MM.1S (cell line): ENCODE measurements around the gene RPL34.

Experiments
- DNase-seq: peaks from one replicate; pipeline ENCODE4 v3.0.0-alpha.2; 2015
- H2AFZ ChIP-seq: fragments of 300-600 bp; sonication (generic); 2 replicates; pipeline ENCODE4 v1.6.0; 2016; ENCODE audit warnings: antibody characterized with exemption, low read length
- H3F3A ChIP-seq: fragments of 300-600 bp; sonication (generic); 2 replicates; pipeline ENCODE4 v1.6.1; 2016; ENCODE audit warnings: mild to moderate bottlenecking, antibody characterized with exemption, low read length, moderate library complexity, mixed read lengths; ENCODE audit not compliant: insufficient read depth
- H3K27ac ChIP-seq: fragments of 300-600 bp; sonication (generic); 2 replicates; pipeline ENCODE4 v1.5.1; 2016; ENCODE audit warnings: mild to moderate bottlenecking, low read length
- H3K27me3 ChIP-seq: fragments of 300-600 bp; sonication (generic); replicated peaks from 2 replicates; pipeline ENCODE4 v1.6.0; 2016; ENCODE audit warnings: low read length; ENCODE audit not compliant: insufficient read depth
- H3K36me3 ChIP-seq: fragments of 300-600 bp; sonication (generic); replicated peaks from 2 replicates; pipeline ENCODE4 v1.6.1; 2016; ENCODE audit warnings: mild to moderate bottlenecking, low read length, mixed read lengths; ENCODE audit not compliant: insufficient read depth
- H3K4me1 ChIP-seq: fragments of 300-600 bp; sonication (generic); 2 replicates; pipeline ENCODE4 v1.6.1; 2016; ENCODE audit warnings: low read length, mixed read lengths
- H3K4me2 ChIP-seq: fragments of 300-600 bp; sonication (generic); 2 replicates; pipeline ENCODE4 v1.6.0; 2016; ENCODE audit warnings: low read depth, low read length
- H3K4me3 ChIP-seq: fragments of 300-600 bp; sonication (generic); 2 replicates; pipeline ENCODE4 v1.5.1; 2016; ENCODE audit warnings: low read length, mixed read lengths
- H3K79me2 ChIP-seq: fragments of 300-600 bp; sonication (generic); 2 replicates; pipeline ENCODE4 v1.6.1; 2016; ENCODE audit warnings: mixed run types, low read length, mixed read lengths
- H3K9ac ChIP-seq: fragments of 300-600 bp; sonication (generic); 2 replicates; pipeline ENCODE4 v1.6.1; 2016; ENCODE audit warnings: low read length, mixed read lengths
- H3K9me2 ChIP-seq: fragments of 300-600 bp; sonication (generic); replicated peaks from 2 replicates; pipeline ENCODE4 v1.6.1; 2016; ENCODE audit warnings: mild to moderate bottlenecking, low read length, mixed read lengths; ENCODE audit not compliant: insufficient read depth
- H3K9me3 ChIP-seq: fragments of 300-600 bp; sonication (generic); replicated peaks from 2 replicates; pipeline ENCODE4 v1.6.1; 2016; ENCODE audit warnings: mild to moderate bottlenecking, low read length, mixed read lengths; ENCODE audit not compliant: insufficient read depth
- H4K20me1 ChIP-seq: fragments of 300-600 bp; sonication (generic); 2 replicates; pipeline ENCODE4 v1.6.1; 2016; ENCODE audit warnings: mild to moderate bottlenecking, low read length, moderate library complexity, mixed read lengths; ENCODE audit not compliant: insufficient read depth
- CTCF ChIP-seq: fragments of 300-600 bp; sonication (generic); IDR thresholded peaks from 2 replicates; pipeline ENCODE4 v1.5.1; 2016; ENCODE audit warnings: antibody characterized with exemption, low read length, mixed read lengths
- EZH2 ChIP-seq: fragments of 300-600 bp; sonication (generic); optimal IDR thresholded peaks from 2 replicates; pipeline ENCODE3; 2017; ENCODE audit warnings: low read depth, mild to moderate bottlenecking, antibody characterized with exemption, low read length, mixed read lengths
- EZH2phosphoT487 ChIP-seq: fragments of 300-600 bp; sonication (generic); IDR thresholded peaks from 2 replicates; pipeline ENCODE4 v1.6.1; 2018; ENCODE audit warnings: antibody characterized with exemption, low read length

The RPL34 gene

GRCh38 chr4:108601106-108601505, 19.3 kb upstream of the RPL34 start:
- no peaks in the 10 kb centered on the region for H3K9me3 ChIP-seq
- H3K27ac ChIP-seq, result no peak overlapping the region
- H3K4me3 ChIP-seq, result no peak overlapping the region
- H3K27me3 ChIP-seq, result no peaks in the 10 kb centered on the region
- H2AFZ ChIP-seq, result no peak overlapping the region
- H3K36me3 ChIP-seq, result no peaks in the 10 kb centered on the region
- no peaks in the 10 kb centered on the region for H3F3A ChIP-seq
- no peak overlapping the region for H3K9ac ChIP-seq
- no peaks in the 10 kb centered on the region for H3K9me2 ChIP-seq
- H3K79me2 ChIP-seq, result no peaks in the 10 kb centered on the region
- H3K4me1 ChIP-seq, result no peaks in the 10 kb centered on the region
- TF ChIP-seq EZH2, result no peak
- no peak for TF ChIP-seq CTCF
- no peak for TF ChIP-seq EZH2phosphoT487
- DNase-seq, result no peak
- H4K20me1 ChIP-seq, result no peaks in the 10 kb centered on the region
- no peak overlapping the region for H3K4me2 ChIP-seq

- Histone ChIP-seq H2AFZ (no peak overlapping the region), H3F3A (no peaks in the 10 kb centered on the region), H3K4me1 (no peaks in the 10 kb centered on the region), H3K4me2 (no peak overlapping the region), H3K27me3 (no peaks in the 10 kb centered on the region), H3K9me3 (no peaks in the 10 kb centered on the region), H3K36me3 (no peaks in the 10 kb centered on the region), H3K4me3 (no peak overlapping the region), H3K9me2 (no peaks in the 10 kb centered on the region), H3K9ac (no peak overlapping the region), H3K27ac (no peak overlapping the region), H3K79me2 (no peaks in the 10 kb centered on the region), H4K20me1 (no peaks in the 10 kb centered on the region)
- TF ChIP-seq EZH2phosphoT487 (no peak), EZH2 (no peak), CTCF (no peak)
- no peak for DNase-seq
Measured at GRCh38 chr4:108601532-108601931, 18.8 kb upstream of the RPL34 start.

- no peaks in the 10 kb centered on the region for H3K9me3 ChIP-seq
- H3K9me2 ChIP-seq, result no peaks in the 10 kb centered on the region
- no peaks in the 10 kb centered on the region for H3K4me1 ChIP-seq
- H3K9ac ChIP-seq, result no peak overlapping the region
- TF ChIP-seq EZH2 (no peak), EZH2phosphoT487 (no peak), CTCF (no peak)
- H4K20me1 ChIP-seq, result no peaks in the 10 kb centered on the region
- no peaks in the 10 kb centered on the region for H3K36me3 ChIP-seq
- H3K4me2 ChIP-seq, result no peak overlapping the region
- no peak overlapping the region for H2AFZ ChIP-seq
- H3K4me3 ChIP-seq, result no peak overlapping the region
- DNase-seq, result no peak
- H3F3A ChIP-seq, result no peaks in the 10 kb centered on the region
- H3K27me3 ChIP-seq, result no peaks in the 10 kb centered on the region
- H3K79me2 ChIP-seq, result no peaks in the 10 kb centered on the region
- no peak overlapping the region for H3K27ac ChIP-seq
Measured at GRCh38 chr4:108602163-108602562, 18.2 kb upstream of the RPL34 start.
